IMR-90 (cell line): ENCODE results near the gene LRRC8E.

Experiments used
- BHLHE40 ChIP-seq: fragments of 150-350 bp; IDR thresholded peaks from 2 replicates; pipeline ENCODE4 v1.6.1; 2016; ENCODE audit warnings: mild to moderate bottlenecking, low read depth, low read length
- CEBPB ChIP-seq: IDR thresholded peaks from 2 replicates; pipeline ENCODE4 v1.6.1; 2012; ENCODE audit warnings: low read depth, low read length, improper control_type of control experiment
- MAZ ChIP-seq: IDR thresholded peaks from 2 replicates; pipeline ENCODE4 v1.6.1; 2012; ENCODE audit warnings: low read depth, mild to moderate bottlenecking, low read length, improper control_type of control experiment, moderate library complexity, borderline replicate concordance
- MXI1 ChIP-seq: IDR thresholded peaks from 2 replicates; pipeline ENCODE4 v1.6.1; 2012; ENCODE audit warnings: low read depth, mild to moderate bottlenecking, low read length, moderate library complexity, borderline replicate concordance
- NFE2L2 ChIP-seq: fragments of 150-350 bp; IDR thresholded peaks from 2 replicates; pipeline ENCODE4 v1.6.1; 2016; ENCODE audit warnings: low read depth, mild to moderate bottlenecking, low read length
- POLR2A ChIP-seq: IDR thresholded peaks from 2 replicates; pipeline ENCODE4 v1.6.1; 2012; ENCODE audit warnings: mild to moderate bottlenecking, low read depth, low read length
- RCOR1 ChIP-seq: IDR thresholded peaks from 2 replicates; pipeline ENCODE4 v1.6.1; 2012; ENCODE audit warnings: mild to moderate bottlenecking, low read length, improper control_type of control experiment; ENCODE audit not compliant: insufficient replicate concordance
- SMC3 ChIP-seq: fragments of 150-350 bp; IDR thresholded peaks from 2 replicates; pipeline ENCODE4 v1.6.1; 2016; ENCODE audit warnings: low read depth, mild to moderate bottlenecking, antibody characterized with exemption, low read length, moderate library complexity
- TF ChIP-seq, protein P1 (sequence below): conservative IDR thresholded peaks from 2 replicates; pipeline ENCODE4 v1.5.1; 2012; ENCODE audit warnings: mild to moderate bottlenecking, low read depth, low read length, improper control_type of control experiment
- TF ChIP-seq, protein P2 (sequence below): fragments of 150-350 bp; IDR thresholded peaks from 2 replicates; pipeline ENCODE4 v1.6.1; 2017; ENCODE audit warnings: mild to moderate bottlenecking, antibody characterized with exemption, low read length, low read depth

DNA sequence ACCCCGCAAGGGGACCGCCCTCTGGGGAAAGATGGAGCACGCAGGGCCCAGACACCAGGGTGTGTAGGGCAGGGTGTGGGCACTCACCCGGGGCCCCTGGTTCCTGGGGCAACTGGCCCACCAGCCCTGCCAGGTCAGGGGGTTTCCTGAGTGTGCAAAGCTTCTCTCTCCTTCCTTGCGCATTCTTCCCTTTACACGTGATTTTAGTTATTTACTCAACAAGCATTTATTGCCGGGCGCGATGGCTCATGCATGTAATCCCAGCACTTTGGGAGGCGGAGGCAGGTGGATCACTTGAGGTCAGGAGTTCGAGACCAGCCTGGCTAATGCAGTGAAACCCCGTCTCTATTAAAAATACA, 34.6 kb upstream of the LRRC8E start:
- TF ChIP-seq, protein P1, sequence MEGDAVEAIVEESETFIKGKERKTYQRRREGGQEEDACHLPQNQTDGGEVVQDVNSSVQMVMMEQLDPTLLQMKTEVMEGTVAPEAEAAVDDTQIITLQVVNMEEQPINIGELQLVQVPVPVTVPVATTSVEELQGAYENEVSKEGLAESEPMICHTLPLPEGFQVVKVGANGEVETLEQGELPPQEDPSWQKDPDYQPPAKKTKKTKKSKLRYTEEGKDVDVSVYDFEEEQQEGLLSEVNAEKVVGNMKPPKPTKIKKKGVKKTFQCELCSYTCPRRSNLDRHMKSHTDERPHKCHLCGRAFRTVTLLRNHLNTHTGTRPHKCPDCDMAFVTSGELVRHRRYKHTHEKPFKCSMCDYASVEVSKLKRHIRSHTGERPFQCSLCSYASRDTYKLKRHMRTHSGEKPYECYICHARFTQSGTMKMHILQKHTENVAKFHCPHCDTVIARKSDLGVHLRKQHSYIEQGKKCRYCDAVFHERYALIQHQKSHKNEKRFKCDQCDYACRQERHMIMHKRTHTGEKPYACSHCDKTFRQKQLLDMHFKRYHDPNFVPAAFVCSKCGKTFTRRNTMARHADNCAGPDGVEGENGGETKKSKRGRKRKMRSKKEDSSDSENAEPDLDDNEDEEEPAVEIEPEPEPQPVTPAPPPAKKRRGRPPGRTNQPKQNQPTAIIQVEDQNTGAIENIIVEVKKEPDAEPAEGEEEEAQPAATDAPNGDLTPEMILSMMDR, result no peak
- TF ChIP-seq, protein P2, sequence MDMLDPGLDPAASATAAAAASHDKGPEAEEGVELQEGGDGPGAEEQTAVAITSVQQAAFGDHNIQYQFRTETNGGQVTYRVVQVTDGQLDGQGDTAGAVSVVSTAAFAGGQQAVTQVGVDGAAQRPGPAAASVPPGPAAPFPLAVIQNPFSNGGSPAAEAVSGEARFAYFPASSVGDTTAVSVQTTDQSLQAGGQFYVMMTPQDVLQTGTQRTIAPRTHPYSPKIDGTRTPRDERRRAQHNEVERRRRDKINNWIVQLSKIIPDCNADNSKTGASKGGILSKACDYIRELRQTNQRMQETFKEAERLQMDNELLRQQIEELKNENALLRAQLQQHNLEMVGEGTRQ, result no peak
- no peak for TF ChIP-seq CEBPB
- TF ChIP-seq BHLHE40, result no peak
- no peak for TF ChIP-seq POLR2A
- no peak for TF ChIP-seq MXI1
- TF ChIP-seq RCOR1, result no peak
- no peak for TF ChIP-seq SMC3
- TF ChIP-seq NFE2L2, result no peak
- no peak for TF ChIP-seq MAZ
